Ascending aorta (tissue), 2 donors: Measurements from ENCODE around the gene CCNB1IP1. TPM values are rescaled to one million over a fixed set of nuclear protein-coding genes. Genes with fewer than 3 reads are reported as not detected.
"Not testable (repeated sequence)": the region's sequence is repeated elsewhere in the genome, so short reads cannot be mapped to it uniquely, and the experiment has no call there.

ENCODE experiments used
- DNase-seq, 2 donors: peaks; one replicate each; pipeline ENCODE4 v3.0.0-alpha.2; 2019; ENCODE audit warnings: low spot score in 2 of 2
- H3K27ac ChIP-seq, 2 donors: fragments of 200-600 bp; sonication (generic); one replicate each; pipeline ENCODE4 v1.5.1; 2016 to 2017; ENCODE audit warnings: mild to moderate bottlenecking in 1 of 2
- H3K27me3 ChIP-seq: fragments of 200-600 bp; sonication (generic); one replicate; pipeline ENCODE4 v1.5.1; 2017
- H3K36me3 ChIP-seq, 2 donors: fragments of 200-600 bp; sonication (generic); one replicate each; pipeline ENCODE4 v1.5.1; 2016
- H3K4me1 ChIP-seq, 2 donors: fragments of 200-600 bp; sonication (generic); one replicate each; pipeline ENCODE4 v1.5.1; 2016 to 2017; ENCODE audit warnings: mild to moderate bottlenecking in 1 of 2
- H3K4me3 ChIP-seq, 2 donors: fragments of 200-600 bp; sonication (generic); one replicate each; pipeline ENCODE4 v1.5.1; 2016 to 2017; ENCODE audit warnings: mild to moderate bottlenecking in 1 of 2
- H3K9me3 ChIP-seq, 2 donors: fragments of 200-600 bp; sonication (generic); one replicate each; pipeline ENCODE4 v1.5.1; 2016
- CTCF ChIP-seq, 3 experiments: fragments of 200-600 bp in 2 of 3; fragments of 450-650 bp in 1 of 3; sonication (generic) in 2 of 3; IDR thresholded peaks; one replicate each; pipeline ENCODE4 v1.5.1; 2016 to 2019; ENCODE audit warnings: antibody characterized with exemption in 3 of 3, mild to moderate bottlenecking in 1 of 3, moderate library complexity in 1 of 3
- intact Hi-C: fragments of 100-400 bp; cut with DNase I; formaldehyde crosslinking; loops from one replicate; pipeline ENCODE4 v1.15.1; 2023
- total RNA-seq: library from RNA; depleted of rRNA; stranded (reverse); fragments of >200 nt; gene quantifications from one replicate; pipeline ENCODE4 v1.1.0, GENCODE V29; 2016

The CCNB1IP1 gene
- total RNA-seq, 1 donor from 2014 or later, result 12.6 TPM

DNA sequence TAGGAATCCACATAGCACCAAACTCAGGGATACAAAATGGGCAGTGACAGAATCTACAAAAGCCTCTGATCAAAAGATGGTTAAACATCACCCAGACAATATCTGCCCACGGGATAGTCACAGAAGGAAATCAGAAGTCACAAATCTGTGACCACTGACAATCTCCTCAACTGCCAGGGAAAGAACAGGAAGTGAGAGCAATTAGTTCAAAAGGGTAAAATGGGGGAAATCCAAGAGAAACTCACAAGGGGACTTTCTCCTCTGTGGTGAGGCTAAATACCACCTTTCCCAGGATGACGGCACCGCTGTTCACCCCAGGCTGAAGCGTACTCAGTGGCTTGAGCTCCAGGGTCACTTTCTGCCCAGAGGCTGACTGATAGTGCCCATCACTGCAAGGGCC, 38.0 kb downstream of the CCNB1IP1 start:
- no peak for DNase-seq
- no peak overlapping the region for H3K4me3 ChIP-seq
- no peaks in the 10 kb centered on the region for H3K27me3 ChIP-seq
- H3K36me3 ChIP-seq, result peaks cover 65 to 97% of the 10 kb centered on the region in 2 donors
- no peak for TF ChIP-seq CTCF (IDR thresholded peaks at IDR 0.05)
- H3K27ac ChIP-seq, result no peak overlapping the region
- intact Hi-C loops, result no loop called here
- H3K4me1 ChIP-seq, result no peaks in the 10 kb centered on the region
- H3K9me3 ChIP-seq, result no peaks in the 10 kb centered on the region

DNA sequence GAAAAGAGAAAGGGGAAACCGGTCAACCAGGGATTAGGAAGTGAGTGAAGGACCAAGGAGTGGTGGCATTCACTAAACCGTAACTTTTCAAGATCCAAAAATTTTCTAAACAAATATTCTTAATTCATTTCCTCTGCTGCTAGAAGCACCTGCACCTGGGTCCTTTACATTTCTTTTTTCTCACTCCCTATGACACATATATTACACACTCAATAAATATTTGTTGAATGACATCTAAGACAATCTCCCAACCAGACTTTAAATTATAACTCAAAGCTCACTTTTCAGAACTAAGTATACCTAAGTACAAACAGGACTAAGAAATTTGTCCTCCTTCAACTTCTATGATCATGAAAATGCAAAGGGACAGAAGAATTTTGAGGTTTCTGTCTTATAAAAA, 38.4 kb downstream of the CCNB1IP1 start:
- DNase-seq, result no peak
- H3K4me3 ChIP-seq, result no peak overlapping the region
- intact Hi-C loops, result no loop called here
- no peak for TF ChIP-seq CTCF (IDR thresholded peaks at IDR 0.05)
- H3K9me3 ChIP-seq, result no peaks in the 10 kb centered on the region
- peaks cover 63 to 98% of the 10 kb centered on the region in 2 donors for H3K36me3 ChIP-seq
- H3K27ac ChIP-seq, result no peak overlapping the region
- no peaks in the 10 kb centered on the region for H3K4me1 ChIP-seq
- no peaks in the 10 kb centered on the region for H3K27me3 ChIP-seq

- H3K27me3 ChIP-seq, DNase-seq, H3K4me3 ChIP-seq, H3K4me1 ChIP-seq, intact Hi-C loops, H3K9me3 ChIP-seq, H3K27ac ChIP-seq: not testable (repeated sequence)
- H3K36me3 ChIP-seq, result peaks cover 0 to 16% of the 10 kb centered on the region in 2 donors
Measured at GRCh38 chr14:20281998-20282397, 51.1 kb downstream of the CCNB1IP1 start.

DNA sequence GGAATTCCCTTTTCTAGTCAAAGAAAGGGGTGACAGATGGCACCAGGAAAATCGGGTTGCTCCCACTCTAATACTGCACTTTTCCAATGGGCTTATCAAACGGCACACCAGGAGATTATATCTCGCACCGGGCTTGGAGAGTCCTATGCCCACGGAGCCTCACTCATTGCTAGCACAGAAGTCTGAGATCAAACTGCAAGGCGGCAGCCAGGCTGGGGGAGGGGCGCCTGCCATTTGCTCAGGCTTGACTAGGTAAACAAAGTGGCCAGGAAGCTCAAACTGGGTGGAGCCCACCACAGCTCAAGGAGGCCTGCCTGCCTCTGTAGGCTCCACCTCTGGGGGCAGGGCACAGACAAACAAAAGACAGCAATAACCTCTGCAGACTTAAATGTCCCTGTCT, 52.8 kb downstream of the CCNB1IP1 start:
- H3K27me3 ChIP-seq, H3K4me1 ChIP-seq, intact Hi-C loops, DNase-seq, H3K9me3 ChIP-seq, H3K4me3 ChIP-seq, H3K36me3 ChIP-seq, H3K27ac ChIP-seq: not testable (repeated sequence)

- Histone ChIP-seq H3K27ac (no peak overlapping the region), H3K9me3 (peaks cover 0 to 10% of the 10 kb centered on the region in 2 donors), H3K36me3 (peaks cover 0 to 6% of the 10 kb centered on the region in 2 donors), H3K4me1 (no peaks in the 10 kb centered on the region), H3K27me3 (no peaks in the 10 kb centered on the region), H3K4me3 (no peak overlapping the region)
- DNase-seq, result no peak
- intact Hi-C loops, result no loop called here
- TF ChIP-seq CTCF (IDR thresholded peaks at IDR 0.05), result no peak
Measured at GRCh38 chr14:20278414-20278813, 54.7 kb downstream of the CCNB1IP1 start.

DNA sequence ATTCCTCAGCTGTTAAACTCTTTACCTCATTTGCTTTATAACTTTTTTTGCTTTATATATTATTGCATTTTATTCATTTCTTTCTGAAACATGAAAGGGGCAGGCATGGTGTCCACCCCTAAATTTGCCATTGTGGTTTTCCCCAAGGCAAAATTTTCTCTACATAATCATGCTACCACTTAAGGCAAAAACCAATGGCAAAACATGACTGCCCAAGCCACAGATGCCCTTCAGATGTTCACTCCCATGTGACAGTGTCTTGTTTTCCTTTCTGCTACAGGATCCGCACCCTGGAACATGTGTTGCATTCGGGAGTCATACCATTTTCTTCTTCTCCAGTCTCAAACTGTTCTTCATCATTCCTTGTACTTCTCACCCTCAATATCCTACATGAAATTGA, 55.7 kb downstream of the CCNB1IP1 start:
- no peak for TF ChIP-seq CTCF (IDR thresholded peaks at IDR 0.05)
- no peak overlapping the region for H3K27ac ChIP-seq
- intact Hi-C loops, result no loop called here
- H3K4me1 ChIP-seq, result no peaks in the 10 kb centered on the region
- H3K9me3 ChIP-seq, result peaks cover 0 to 10% of the 10 kb centered on the region in 2 donors
- DNase-seq, result no peak
- H3K36me3 ChIP-seq, result peaks cover 0 to 6% of the 10 kb centered on the region in 2 donors
- H3K4me3 ChIP-seq, result no peak overlapping the region
- H3K27me3 ChIP-seq, result no peaks in the 10 kb centered on the region

- TF ChIP-seq CTCF (IDR thresholded peaks at IDR 0.05), result no peak
- intact Hi-C loops, result no loop called here
- peaks cover 0 to 10% of the 10 kb centered on the region in 2 donors for H3K9me3 ChIP-seq
Measured at GRCh38 chr14:20274062-20274461, 59.0 kb downstream of the CCNB1IP1 start.

GRCh38 chr14:20264361-20264760, 68.7 kb downstream of the CCNB1IP1 start:
- H3K4me1 ChIP-seq, H3K36me3 ChIP-seq, DNase-seq, H3K27me3 ChIP-seq, intact Hi-C loops, H3K4me3 ChIP-seq, H3K9me3 ChIP-seq, H3K27ac ChIP-seq: not testable (repeated sequence)

More at GRCh38 chr14:20274062-20274461, 59.0 kb downstream of the CCNB1IP1 start:
- Histone ChIP-seq H3K27ac (no peak overlapping the region), H3K4me3 (no peak overlapping the region), H3K36me3 (no peaks in the 10 kb centered on the region), H3K4me1 (no peaks in the 10 kb centered on the region), H3K27me3 (no peaks in the 10 kb centered on the region)
- no peak for DNase-seq
